Lung (tissue), 12 donors: ENCODE measurements around the gene GABRR1. TPM values are rescaled to one million over a fixed set of nuclear protein-coding genes. Genes with fewer than 3 reads are reported as not detected.

Source experiments
- ATAC-seq: fragments of 200-7000 bp; cut with Tn5 transposase; one replicate; pipeline ENCODE4 v1.9.1; 2020; ENCODE audit warnings: moderate number of reproducible peaks; ENCODE audit not compliant: insufficient read depth, low FRiP score
- DNase-seq, 3 donors: peaks; one replicate each; pipeline ENCODE4 v3.0.0-alpha.2; 2013 to 2017
- H3K27ac ChIP-seq, 2 donors: one replicate each; pipeline ENCODE4 v1.5.1; 2013; ENCODE audit warnings: mild to moderate bottlenecking in 2 of 2, moderate library complexity in 2 of 2, control low read depth in 1 of 2, inconsistent platforms in 1 of 2, low read depth in 1 of 2, low read length in 1 of 2
- H3K27me3 ChIP-seq, 3 donors: one replicate each; pipeline ENCODE4 v1.5.1; 2013; ENCODE audit warnings: low read length in 2 of 3; ENCODE audit not compliant: control insufficient read depth in 3 of 3, insufficient read depth in 3 of 3
- H3K36me3 ChIP-seq, 4 donors: one replicate each; pipeline ENCODE4 v1.5.1; 2013; ENCODE audit warnings: low read length in 4 of 4, mild to moderate bottlenecking in 1 of 4, moderate library complexity in 1 of 4; ENCODE audit not compliant: control insufficient read depth in 4 of 4, insufficient read depth in 4 of 4
- H3K4me1 ChIP-seq, 5 donors: one replicate each; pipeline ENCODE4 v1.5.1; 2013; ENCODE audit warnings: low read length in 5 of 5, mild to moderate bottlenecking in 2 of 5, moderate library complexity in 1 of 5; ENCODE audit not compliant: control insufficient read depth in 5 of 5, insufficient read depth in 5 of 5
- H3K4me3 ChIP-seq: one replicate; pipeline ENCODE4 v1.5.1; 2013; ENCODE audit warnings: mild to moderate bottlenecking, control low read depth, moderate library complexity
- H3K9ac ChIP-seq, 2 donors: one replicate each; pipeline ENCODE4 v1.5.1; 2013; ENCODE audit warnings: low read length in 2 of 2, control low read depth in 1 of 2; ENCODE audit not compliant: insufficient read depth in 1 of 2
- H3K9me3 ChIP-seq, 4 donors: one replicate each; pipeline ENCODE4 v1.5.1; 2013; ENCODE audit warnings: low read length in 3 of 4, mild to moderate bottlenecking in 1 of 4, moderate library complexity in 1 of 4; ENCODE audit not compliant: control insufficient read depth in 4 of 4, insufficient read depth in 3 of 4
- CTCF ChIP-seq: IDR thresholded peaks from 2 replicates; pipeline ENCODE4 v1.5.1; 2012; ENCODE audit warnings: mild to moderate bottlenecking; ENCODE audit errors: control extremely low read depth, extremely low read depth
- WGBS, 2 donors: extraction: QIAGEN DNeasy Blood & Tissue Kit; methylation state at CpG; one replicate each; pipeline ENCODE4 v1.1.7; 2013; 5-methylcytosine and 5-hydroxymethylcytosine counted together
- polyA plus RNA-seq, 2 donors: library from polyadenylated mRNA; stranded (reverse); fragments of 200-250 nt; gene quantifications; one replicate each; pipeline ENCODE4 v1.2.1, GENCODE V29; 2013
- total RNA-seq, 2 donors: library from RNA; depleted of rRNA in 1 of 2; stranded (reverse); fragments of >200 nt in 1 of 2; gene quantifications; one replicate each; pipeline ENCODE4 v1.2.1, GENCODE V29; 2014 to 2021
- donor health status: control.
- donor health status: control.
- donor health status: Bipolar disorder and iron deficiency.
- donor health status: healthy.
- donor health status: DM: yes; HTN: yes; CAD: no.

GABRR1 gene
- total and polyA plus RNA-seq, 4 donors: not detected

DNA sequence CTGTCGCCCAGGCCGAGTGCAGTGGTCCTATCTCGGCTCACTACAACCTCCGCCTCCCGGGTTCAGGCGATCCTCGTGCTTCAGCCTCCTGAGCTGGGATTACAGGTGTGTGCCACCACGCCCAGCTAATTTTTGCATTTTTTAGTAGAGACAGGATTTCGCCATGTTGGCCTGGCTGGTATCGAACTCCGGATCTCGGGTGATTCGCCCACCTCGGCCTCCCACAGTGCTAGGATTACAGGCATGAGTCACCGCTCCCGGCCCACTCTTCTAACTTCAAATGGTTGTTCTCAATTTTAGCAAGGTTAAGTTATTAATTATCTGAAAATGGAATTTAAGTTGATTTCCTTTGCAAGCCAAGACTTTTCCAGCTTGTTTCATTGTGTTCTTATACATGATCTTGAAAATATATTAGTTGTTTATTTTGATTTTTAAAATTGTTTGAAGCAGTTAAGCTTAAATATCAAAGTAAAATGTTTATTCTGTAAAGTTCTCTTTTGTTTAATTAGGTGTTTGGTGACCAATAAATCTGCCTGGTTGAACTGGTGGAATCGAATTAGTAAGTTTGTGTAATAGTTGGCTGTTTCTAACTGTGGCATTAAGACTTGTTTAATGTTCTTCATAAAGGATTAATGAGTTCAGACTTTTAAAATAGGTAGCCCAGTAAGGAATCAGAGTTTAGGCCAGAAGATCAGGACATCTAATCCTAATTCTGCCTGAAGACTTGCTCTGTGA, 69.0 kb downstream of the GABRR1 start:
- H3K9me3 ChIP-seq: no peaks in the 10 kb centered on the region
- no peak overlapping the region for H3K27ac ChIP-seq
- peaks cover 0 to 14% (median 2%) of the 10 kb centered on the region in 5 donors for H3K4me1 ChIP-seq
- no peaks in the 10 kb centered on the region for H3K27me3 ChIP-seq
- H3K4me3 ChIP-seq: no peak overlapping the region
- no peak for TF ChIP-seq CTCF
- DNase-seq: no peak
- H3K9ac ChIP-seq: no peak overlapping the region
- peaks cover 0 to 2% (median under 1%) of the 10 kb centered on the region in 4 donors for H3K36me3 ChIP-seq
- ATAC-seq: no peak
- WGBS, 2 donors: 91 to 92% methylated on average over 17 of the region's 17 CpGs

- Histone ChIP-seq H3K9ac (peak overlapping the region; percentile 63 to 73), H3K36me3 (peaks cover 0 to 2% (median 1%) of the 10 kb centered on the region in 4 donors), H3K4me3 (peak overlapping the region; percentile 93), H3K27ac (peak overlapping the region; percentile 91 to 98), H3K4me1 (peaks cover 0 to 14% (median 2%) of the 10 kb centered on the region in 5 donors), H3K9me3 (no peaks in the 10 kb centered on the region), H3K27me3 (no peaks in the 10 kb centered on the region)
- ATAC-seq: peak; percentile 60
- WGBS, 2 donors: 24 to 28% methylated on average over 26 of the region's 26 CpGs
- TF ChIP-seq CTCF: no peak
- peak in 2 of 3 donors; percentile 61 to 70 for DNase-seq
These were observed 70.1 kb downstream of the GABRR1 start for GRCh38 chr6:89146718-89147700.

- ATAC-seq (peak; percentile 92), DNase-seq (peak; percentile 75 to 82 (median 76))
- Histone ChIP-seq H3K9me3 (no peaks in the 10 kb centered on the region), H3K4me3 (peak within 1 kb of the TSS; percentile 93), H3K4me1 (peaks cover 0 to 14% (median 2%) of the 10 kb centered on the region in 5 donors), H3K27ac (peak within 1 kb of the TSS; percentile 91 to 98), H3K36me3 (peaks cover 0 to 2% (median under 1%) of the 10 kb centered on the region in 4 donors), H3K9ac (peak within 1 kb of the TSS; percentile 63 to 93), H3K27me3 (no peaks in the 10 kb centered on the region)
- WGBS, 2 donors: 0 to 1% methylated on average over 88 to 102 of the region's 102 CpGs
- TF ChIP-seq CTCF: no peak
These were observed 71.0 kb downstream of the GABRR1 start, which contains the start of gene PM20D2 for GRCh38 chr6:89145956-89146717. PM20D2 (plus strand) TSS chr6:89146055; CDS start chr6:89146145, 90 bp downstream.
